ENCODE results near the gene IMPDH1. TPM values are rescaled to one million over a fixed set of nuclear protein-coding genes. Genes with fewer than 3 reads are reported as not detected.

Gene IMPDH1
- polyA plus RNA-seq, 3 donors, result 29.5 to 32.6 (median 30.5) TPM

- no peak for DNase-seq
These were observed 48.1 kb downstream of the IMPDH1 start, which contains the start of gene PRRT4 for GRCh38 chr7:128361411-128362379. TSS of gene PRRT4 (minus strand) at chr7:128361690.

GRCh38 chr7:128360359-128360678 lies 49.5 kb downstream of the IMPDH1 start:
- DNase-seq, result no peak

GRCh38 chr7:128359939-128360338 lies 49.8 kb downstream of the IMPDH1 start:
- DNase-seq, result no peak

DNA sequence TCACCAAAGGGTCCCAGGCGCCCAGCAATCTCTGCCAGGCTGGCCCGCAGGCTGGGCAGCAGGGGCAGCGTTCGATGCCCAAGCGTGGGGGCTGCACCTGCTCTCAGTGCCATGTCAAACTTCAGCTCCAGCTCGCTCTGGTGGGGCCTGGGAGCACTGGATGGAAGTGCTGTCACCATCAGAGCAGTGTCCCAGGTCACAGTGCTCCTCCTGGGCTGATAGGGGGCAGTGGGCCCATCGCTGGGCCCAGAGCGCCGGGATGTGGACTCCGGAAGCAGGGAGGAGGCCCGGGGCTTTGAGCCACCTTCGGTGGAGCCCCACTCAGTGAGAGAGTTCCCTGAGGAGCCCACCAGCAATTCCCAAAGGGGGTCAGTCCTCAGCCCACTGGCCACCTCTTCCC lies 50.4 kb downstream of the IMPDH1 start:
- DNase-seq, result no peak

DNA sequence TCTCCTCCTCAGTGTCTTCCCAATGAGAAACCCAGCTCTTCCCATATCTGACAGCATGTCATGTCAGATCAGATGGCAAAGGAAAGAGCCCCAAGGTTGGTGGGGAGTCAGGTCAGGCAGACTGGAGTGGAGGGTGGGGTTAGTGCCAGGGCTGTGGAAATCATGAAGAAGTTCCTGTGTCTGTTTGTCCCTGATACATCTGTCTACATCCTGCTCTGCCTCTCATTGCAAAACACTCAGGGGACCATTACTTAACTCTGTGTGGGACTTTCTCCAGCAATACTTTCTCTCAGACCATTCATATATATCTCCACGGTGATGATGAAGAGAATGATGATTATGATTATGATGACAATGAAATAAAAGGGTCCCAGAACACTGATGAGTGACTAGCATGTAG lies 51.5 kb downstream of the IMPDH1 start:
- no peak for DNase-seq

DNA sequence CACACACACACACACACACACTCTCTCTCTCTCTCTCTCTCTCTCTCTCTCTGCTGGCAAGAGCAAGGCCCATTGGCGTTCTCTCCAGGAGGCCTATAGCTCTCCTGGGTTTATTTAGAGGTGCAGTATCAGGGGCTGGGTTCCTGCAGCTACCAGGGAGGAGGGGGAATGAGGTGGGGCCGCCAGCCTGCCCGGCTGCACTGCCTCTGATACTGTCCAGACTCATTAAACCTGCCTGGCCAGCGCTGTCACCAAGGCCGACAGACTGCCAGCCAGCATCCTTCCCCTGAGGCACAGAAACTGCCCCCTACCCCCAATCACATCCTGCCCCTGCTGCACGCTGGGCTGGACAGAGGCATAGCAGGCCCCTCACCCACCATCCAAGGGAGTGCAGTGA lies 52.6 kb downstream of the IMPDH1 start:
- no peak for DNase-seq

GRCh38 chr7:128356546-128357216 lies 53.1 kb downstream of the IMPDH1 start:
- no peak for DNase-seq

DNA sequence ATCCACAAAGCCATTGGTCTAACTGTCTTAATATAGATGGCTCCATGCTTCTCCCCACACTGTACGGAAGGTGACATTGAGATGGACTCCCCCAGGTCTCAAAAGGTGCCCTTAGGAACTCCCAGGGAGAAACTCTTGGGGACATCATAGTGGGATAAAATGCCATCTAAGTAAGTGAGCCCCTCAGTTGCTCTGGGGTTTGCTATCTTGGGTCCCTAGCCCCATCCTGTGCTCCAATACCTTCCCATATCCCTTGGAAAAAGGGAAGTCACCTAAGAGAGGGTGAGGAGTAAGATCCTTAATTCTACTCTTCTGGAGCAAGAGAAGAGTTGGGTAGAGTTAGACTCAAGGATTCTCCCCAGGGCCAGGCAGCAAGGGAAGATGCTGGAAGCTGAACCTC lies 56.2 kb downstream of the IMPDH1 start:
- no peak for DNase-seq

GRCh38 chr7:128353189-128353588 lies 56.6 kb downstream of the IMPDH1 start:
- DNase-seq, result no peak

- DNase-seq, result no peak
These were observed 57.1 kb downstream of the IMPDH1 start for GRCh38 chr7:128352636-128353035.

- DNase-seq, result peak; percentile 61
These were observed 57.6 kb downstream of the IMPDH1 start for GRCh38 chr7:128352153-128352537.

- DNase-seq, result no peak
These were observed 58.3 kb downstream of the IMPDH1 start for GRCh38 chr7:128351296-128352152.

DNA sequence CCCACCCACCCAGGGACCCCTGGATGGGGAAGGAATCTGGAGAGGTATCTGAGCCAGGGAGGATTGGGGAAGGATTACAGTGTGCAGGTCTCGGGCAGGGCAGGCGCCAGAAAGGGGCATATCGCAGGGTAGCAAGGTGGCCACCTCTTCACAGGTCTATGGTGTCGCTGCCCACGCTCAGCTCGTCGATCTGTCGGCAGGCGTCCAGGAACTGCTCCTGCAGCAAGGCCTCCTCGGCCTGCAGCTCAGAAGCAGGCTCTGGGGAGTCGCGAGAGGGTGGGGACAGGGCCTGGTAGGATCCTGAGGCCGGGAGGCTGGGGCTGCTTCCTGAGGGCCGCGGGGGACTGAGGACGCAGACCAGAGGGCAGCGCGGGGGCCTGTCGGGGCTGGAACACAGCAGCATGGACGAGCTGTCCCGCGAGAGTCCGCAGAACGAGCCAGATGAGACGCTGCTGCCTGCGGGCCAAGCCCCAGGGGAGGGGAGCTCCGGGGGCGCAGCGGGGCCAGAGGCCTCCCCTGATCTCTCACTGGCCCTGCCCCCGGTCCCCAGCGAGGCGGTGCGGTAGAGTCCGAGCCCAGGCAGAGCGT lies 59.0 kb downstream of the IMPDH1 start:
- DNase-seq, result no peak

GRCh38 chr7:128349466-128349825 lies 60.3 kb downstream of the IMPDH1 start:
- DNase-seq, result no peak

GRCh38 chr7:128347647-128348097 lies 62.1 kb downstream of the IMPDH1 start:
- DNase-seq, result no peak

GRCh38 chr7:128344431-128344774 lies 65.4 kb downstream of the IMPDH1 start:
- no peak for DNase-seq

GRCh38 chr7:128343554-128344430 lies 66.0 kb downstream of the IMPDH1 start, which contains the start of gene RBM28:
TSS of gene RBM28 (minus strand) at chr7:128343908. CDS start at chr7:128343793, 115 bp downstream.
- peak; percentile 95 for DNase-seq

All from renal pelvis (tissue), 4 donors.